H1 (cell line): ENCODE measurements around the gene PYURF.

Source experiments
- CEBPB ChIP-seq: IDR thresholded peaks from 2 replicates; pipeline ENCODE4 v1.6.1; 2012; ENCODE audit warnings: low read depth, low read length
- CHD1 ChIP-seq: IDR thresholded peaks from 2 replicates; pipeline ENCODE4 v1.6.1; 2012; ENCODE audit warnings: low read depth, low read length, improper control_type of control experiment
- FOSL1 ChIP-seq: IDR thresholded peaks from 2 replicates; pipeline ENCODE4 v1.6.1; 2011; ENCODE audit warnings: mild to moderate bottlenecking, low read depth, low read length, moderate library complexity; ENCODE audit not compliant: insufficient read depth
- HDAC6 ChIP-seq: IDR thresholded peaks from one replicate; pipeline ENCODE4 v1.7.1; 2012; ENCODE audit warnings: low read depth, mild to moderate bottlenecking, inconsistent platforms, low read length, moderate library complexity
- KDM1A ChIP-seq: fragments of 200-600, 300-600 bp; sonication (generic); IDR thresholded peaks from 2 replicates; pipeline ENCODE4 v1.7.1; 2016; ENCODE audit warnings: mild to moderate bottlenecking, low read length, borderline replicate concordance
- MAX ChIP-seq: IDR thresholded peaks from 2 replicates; pipeline ENCODE4 v1.6.1; 2012; ENCODE audit warnings: inconsistent platforms
- PHF8 ChIP-seq: fragments of 200-600 bp; sonication (generic); conservative IDR thresholded peaks from 2 replicates; pipeline ENCODE4 v1.7.1; 2012; ENCODE audit warnings: low read depth, mild to moderate bottlenecking, inconsistent platforms, low read length, moderate library complexity
- POLR2A ChIP-seq, 2 experiments: IDR thresholded peaks; 1 replicate in 1 of 2; 2 replicates in 1 of 2; pipeline ENCODE4 v1.6.1; 2011; ENCODE audit warnings: low read depth in 2 of 2, low read length in 2 of 2, mild to moderate bottlenecking in 2 of 2; ENCODE audit errors: control extremely low read depth in 1 of 2
- POLR2AphosphoS5 ChIP-seq: IDR thresholded peaks from 2 replicates; pipeline ENCODE4 v1.6.1; 2011; ENCODE audit warnings: low read depth, low read length
- RFX5 ChIP-seq: IDR thresholded peaks from 2 replicates; pipeline ENCODE4 v1.6.1; 2011; ENCODE audit warnings: low read depth, low read length, improper control_type of control experiment, borderline replicate concordance
- TBP ChIP-seq: IDR thresholded peaks from 2 replicates; pipeline ENCODE4 v1.6.1; 2011; ENCODE audit warnings: low read depth, low read length, improper control_type of control experiment
- USF2 ChIP-seq: IDR thresholded peaks from 2 replicates; pipeline ENCODE4 v1.6.1; 2011; ENCODE audit warnings: low read length, improper control_type of control experiment
- TF ChIP-seq, protein P1 (sequence below), 3 experiments: IDR thresholded peaks; 1 replicate in 2 of 3; 2 replicates in 1 of 3; pipeline versions ENCODE4 v1.5.1 to v1.6.1; 2011; ENCODE audit warnings: low read length in 3 of 3, mild to moderate bottlenecking in 3 of 3, inconsistent platforms in 2 of 3, low read depth in 1 of 3, moderate library complexity in 1 of 3; ENCODE audit not compliant: insufficient read depth in 1 of 3; ENCODE audit errors: control extremely low read depth in 1 of 3

- TF ChIP-seq, protein P1, sequence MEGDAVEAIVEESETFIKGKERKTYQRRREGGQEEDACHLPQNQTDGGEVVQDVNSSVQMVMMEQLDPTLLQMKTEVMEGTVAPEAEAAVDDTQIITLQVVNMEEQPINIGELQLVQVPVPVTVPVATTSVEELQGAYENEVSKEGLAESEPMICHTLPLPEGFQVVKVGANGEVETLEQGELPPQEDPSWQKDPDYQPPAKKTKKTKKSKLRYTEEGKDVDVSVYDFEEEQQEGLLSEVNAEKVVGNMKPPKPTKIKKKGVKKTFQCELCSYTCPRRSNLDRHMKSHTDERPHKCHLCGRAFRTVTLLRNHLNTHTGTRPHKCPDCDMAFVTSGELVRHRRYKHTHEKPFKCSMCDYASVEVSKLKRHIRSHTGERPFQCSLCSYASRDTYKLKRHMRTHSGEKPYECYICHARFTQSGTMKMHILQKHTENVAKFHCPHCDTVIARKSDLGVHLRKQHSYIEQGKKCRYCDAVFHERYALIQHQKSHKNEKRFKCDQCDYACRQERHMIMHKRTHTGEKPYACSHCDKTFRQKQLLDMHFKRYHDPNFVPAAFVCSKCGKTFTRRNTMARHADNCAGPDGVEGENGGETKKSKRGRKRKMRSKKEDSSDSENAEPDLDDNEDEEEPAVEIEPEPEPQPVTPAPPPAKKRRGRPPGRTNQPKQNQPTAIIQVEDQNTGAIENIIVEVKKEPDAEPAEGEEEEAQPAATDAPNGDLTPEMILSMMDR (IDR thresholded peaks at IDR 0.05; ENCODE audit: control extremely low read depth in 1 of 3, insufficient read depth in 1 of 3, low read depth in 1 of 3, low read length in 3 of 3) = no peak
- TF ChIP-seq PHF8 (no peak), TBP (no peak), FOSL1 (no peak), CEBPB (no peak), POLR2A (IDR thresholded peaks at IDR 0.05; ENCODE audit: control extremely low read depth in 1 of 2, low read depth in 2 of 2, low read length in 2 of 2) (no peak), USF2 (no peak), RFX5 (no peak), KDM1A (no peak), HDAC6 (no peak), POLR2AphosphoS5 (no peak), MAX (no peak), CHD1 (no peak)
Observed at GRCh38 chr4:88517825-88518224, 5.8 kb downstream of the PYURF start.
